NCI-H446 treated with DMSO at 0.1 percent for 48 hours (cell line): ENCODE results near the gene WASF2.

Experiments
- DNase-seq: peaks from one replicate; lab custom pipeline; 2025; lab: John Stamatoyannopoulos, UW

WASF2 gene

GRCh38 chr1:27357281-27358037, 132.5 kb downstream of the WASF2 start:
- no peak for DNase-seq

GRCh38 chr1:27356619-27357280, 133.2 kb downstream of the WASF2 start:
- no peak for DNase-seq

- DNase-seq = no peak
These were observed 133.7 kb downstream of the WASF2 start for GRCh38 chr1:27356277-27356618.

GRCh38 chr1:27355683-27356082, 134.3 kb downstream of the WASF2 start:
- no peak for DNase-seq
